Caco-2 (cell line): ENCODE results near the gene AFF1. TPM values are rescaled to one million over a fixed set of nuclear protein-coding genes. Genes with fewer than 3 reads are reported as not detected.

ENCODE experiments used
- BruUV-seq: library from RNA; stranded (reverse); fragments of 400-500 nt; replicated peaks from 2 replicates; lab custom pipeline; 2021; lab: Mats Ljungman, UMichigan
- CTCF ChIA-PET: fragments of 300-600 bp; sonication (Branson Sonifier 250); formaldehyde crosslinking; loops from one replicate; lab custom pipeline; 2022; ENCODE audit warnings: antibody characterized with exemption; lab: Charles Lee
- POLR2A ChIA-PET: fragments of 300-600 bp; sonication (Branson Sonifier 250); formaldehyde crosslinking; loops from one replicate; lab custom pipeline; 2022; ENCODE audit warnings: antibody characterized with exemption; lab: Charles Lee
- DNase-seq, 2 experiments: peaks; one replicate each; pipeline versions ENCODE4 v3.0.0 to v3.0.0-alpha.2; 2020 to 2022
- H3K27me3 ChIP-seq: replicated peaks from 2 replicates; pipeline ENCODE4 v1.6.0; 2011; ENCODE audit warnings: low read length; ENCODE audit not compliant: control insufficient read depth, insufficient read depth
- H3K36me3 ChIP-seq: 2 replicates; pipeline ENCODE4 v1.5.1; 2011; ENCODE audit warnings: low read length; ENCODE audit not compliant: control insufficient read depth, insufficient read depth
- H3K4me1 ChIP-seq: fragments of 250-450 bp; sonication (Bioruptor Pico); 2 replicates; pipeline ENCODE4 v1.5.1; 2020; ENCODE audit warnings: mild to moderate bottlenecking
- H3K4me3 ChIP-seq: 2 replicates; pipeline ENCODE4 v1.5.1; 2011; ENCODE audit warnings: low read depth, mild to moderate bottlenecking, control low read depth, low read length
- H3K9me3 ChIP-seq: fragments of 250-450 bp; sonication (Bioruptor Pico); 2 replicates; pipeline ENCODE4 v1.5.1; 2020; ENCODE audit warnings: mild to moderate bottlenecking, moderate library complexity
- H3K27ac Mint-ChIP-seq: one replicate; pipeline ENCODE4 v1.8.0; 2022; ENCODE audit warnings: mixed read lengths; ENCODE audit not compliant: unreplicated experiment
- H3K27me3 Mint-ChIP-seq: one replicate; pipeline ENCODE4 v1.8.0; 2022; ENCODE audit warnings: mixed read lengths; ENCODE audit not compliant: insufficient read depth, unreplicated experiment
- H3K36me3 Mint-ChIP-seq: one replicate; pipeline ENCODE4 v1.8.0; 2022; ENCODE audit warnings: mild to moderate bottlenecking, mixed read lengths; ENCODE audit not compliant: insufficient read depth, unreplicated experiment
- H3K4me1 Mint-ChIP-seq: one replicate; pipeline ENCODE4 v1.8.0; 2022; ENCODE audit warnings: low read depth, mixed read lengths; ENCODE audit not compliant: unreplicated experiment
- H3K4me3 Mint-ChIP-seq: one replicate; pipeline ENCODE4 v1.8.0; 2022; ENCODE audit warnings: mild to moderate bottlenecking, moderate library complexity, mixed read lengths; ENCODE audit not compliant: unreplicated experiment
- H3K9me3 Mint-ChIP-seq: one replicate; pipeline ENCODE4 v1.8.0; 2022; ENCODE audit warnings: mixed read lengths; ENCODE audit not compliant: unreplicated experiment
- intact Hi-C: fragments of 100-400 bp; cut with micrococcal nuclease; formaldehyde crosslinking; loops from one replicate; pipeline ENCODE4 v1.10.0; 2022; ENCODE audit not compliant: unreplicated experiment
- total RNA-seq: library from RNA; stranded (reverse); gene quantifications from 2 replicates; pipeline ENCODE4 v1.2.3, GENCODE V29; 2022
- TF ChIP-seq, protein P1 (sequence below), 2 experiments: fragments of 200-600 bp in 1 of 2; IDR thresholded peaks; 1 replicate in 1 of 2; 2 replicates in 1 of 2; pipeline versions ENCODE4 v1.5.1 to v1.8.0; 2011 to 2022; ENCODE audit warnings: antibody characterized with exemption in 1 of 2, control low read depth in 1 of 2, inconsistent platforms in 1 of 2, low read depth in 1 of 2, low read length in 1 of 2, mild to moderate bottlenecking in 1 of 2, moderate library complexity in 1 of 2; ENCODE audit not compliant: insufficient read depth in 1 of 2, severe bottlenecking in 1 of 2, unreplicated experiment in 1 of 2

The AFF1 gene
- total RNA-seq, 1 experiment from 2014 or later = 48.3 TPM

DNA sequence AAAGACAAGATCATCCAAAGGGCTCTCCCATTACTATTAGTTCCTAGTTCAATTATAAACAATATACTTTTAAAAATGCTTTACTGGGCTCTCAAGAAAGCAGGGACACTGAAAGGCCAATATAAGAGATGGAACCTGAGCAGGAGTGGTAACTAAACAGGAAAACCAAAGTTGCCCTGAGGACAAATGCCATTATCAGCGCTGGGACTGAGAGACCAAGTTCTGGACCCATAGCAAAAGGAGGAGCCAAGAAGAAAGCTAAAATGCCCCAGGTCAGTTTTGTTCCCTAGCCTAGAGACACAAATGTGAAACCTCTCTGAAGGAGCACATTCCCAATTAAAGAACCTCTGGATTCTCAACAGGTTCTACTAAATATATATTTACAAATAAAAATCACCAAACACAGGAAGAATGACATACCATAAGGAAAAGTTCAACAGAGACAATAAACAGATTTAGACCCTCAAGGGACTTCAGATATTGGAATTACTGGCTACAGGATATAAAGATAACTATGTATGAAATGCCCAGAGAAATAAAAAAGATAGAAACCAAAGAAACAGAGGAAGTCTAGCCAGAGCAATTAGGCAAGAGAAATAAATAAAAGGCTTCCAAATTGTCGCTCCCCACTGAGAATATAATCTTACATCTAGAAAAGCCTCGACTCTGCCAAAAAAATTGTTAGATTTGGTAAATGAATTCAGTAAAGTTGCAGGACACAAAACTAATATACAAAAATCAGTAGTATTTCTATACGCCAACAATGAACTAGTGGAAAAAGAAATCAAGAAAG, 218.5 kb downstream of the AFF1 start:
- H3K27ac Mint-ChIP-seq = no peak overlapping the region
- CTCF ChIA-PET = no interaction called here
- H3K4me3 Mint-ChIP-seq = no peak overlapping the region

DNA sequence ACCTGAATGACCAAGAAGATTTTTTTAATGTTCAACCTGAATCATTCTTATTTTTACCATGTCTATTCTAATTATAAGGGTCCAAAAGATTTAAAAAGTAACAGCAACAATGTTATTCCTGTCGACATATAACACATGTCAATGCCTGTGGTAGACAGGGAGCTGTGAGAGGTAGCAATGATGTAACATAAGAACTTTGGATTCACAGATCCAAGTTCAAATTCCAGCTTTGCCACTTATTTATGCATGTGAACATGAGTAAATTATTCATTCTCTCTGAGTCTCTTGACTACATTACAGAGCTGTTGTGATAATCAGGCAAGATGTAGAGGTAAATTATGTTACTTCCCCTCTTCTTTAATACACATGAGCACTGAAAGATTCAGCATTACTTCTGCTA, 231.1 kb downstream of the AFF1 start:
- H3K4me1 Mint-ChIP-seq = no peaks in the 10 kb centered on the region
- peaks cover 2% of the 10 kb centered on the region; the same call in 1 of the 2 replicates for H3K36me3 ChIP-seq
- ChIA-PET POLR2A (no interaction called here), CTCF (interaction anchor here (0.5 kb wide), 1 partner anchor 280 kb away, joined by 4 read pairs; no protein-coding TSS in a partner anchor)
- no peak overlapping the region for H3K27ac Mint-ChIP-seq
- no TSS peak for BruUV-seq
- TF ChIP-seq, protein P1, sequence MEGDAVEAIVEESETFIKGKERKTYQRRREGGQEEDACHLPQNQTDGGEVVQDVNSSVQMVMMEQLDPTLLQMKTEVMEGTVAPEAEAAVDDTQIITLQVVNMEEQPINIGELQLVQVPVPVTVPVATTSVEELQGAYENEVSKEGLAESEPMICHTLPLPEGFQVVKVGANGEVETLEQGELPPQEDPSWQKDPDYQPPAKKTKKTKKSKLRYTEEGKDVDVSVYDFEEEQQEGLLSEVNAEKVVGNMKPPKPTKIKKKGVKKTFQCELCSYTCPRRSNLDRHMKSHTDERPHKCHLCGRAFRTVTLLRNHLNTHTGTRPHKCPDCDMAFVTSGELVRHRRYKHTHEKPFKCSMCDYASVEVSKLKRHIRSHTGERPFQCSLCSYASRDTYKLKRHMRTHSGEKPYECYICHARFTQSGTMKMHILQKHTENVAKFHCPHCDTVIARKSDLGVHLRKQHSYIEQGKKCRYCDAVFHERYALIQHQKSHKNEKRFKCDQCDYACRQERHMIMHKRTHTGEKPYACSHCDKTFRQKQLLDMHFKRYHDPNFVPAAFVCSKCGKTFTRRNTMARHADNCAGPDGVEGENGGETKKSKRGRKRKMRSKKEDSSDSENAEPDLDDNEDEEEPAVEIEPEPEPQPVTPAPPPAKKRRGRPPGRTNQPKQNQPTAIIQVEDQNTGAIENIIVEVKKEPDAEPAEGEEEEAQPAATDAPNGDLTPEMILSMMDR (IDR thresholded peaks at IDR 0.05; ENCODE audit: insufficient read depth in 1 of 2, low read depth in 1 of 2, low read length in 1 of 2, severe bottlenecking in 1 of 2, unreplicated experiment in 1 of 2) = no peak
- H3K4me1 ChIP-seq = no peaks in the 10 kb centered on the region
- H3K4me3 ChIP-seq = no peak overlapping the region
- no peaks in the 10 kb centered on the region for H3K27me3 Mint-ChIP-seq
- intact Hi-C loops = no loop called here
- no peaks in the 10 kb centered on the region for H3K9me3 Mint-ChIP-seq
- no peaks in the 10 kb centered on the region for H3K9me3 ChIP-seq
- no peak for DNase-seq
- H3K4me3 Mint-ChIP-seq = no peak overlapping the region
- no peaks in the 10 kb centered on the region for H3K27me3 ChIP-seq
- peaks cover 34% of the 10 kb centered on the region for H3K36me3 Mint-ChIP-seq

More for the DNA sequence above, 218.5 kb downstream of the AFF1 start:
- POLR2A ChIA-PET = no interaction called here
- TF ChIP-seq, protein P1 (IDR thresholded peaks at IDR 0.05; ENCODE audit: insufficient read depth in 1 of 2, low read depth in 1 of 2, low read length in 1 of 2, severe bottlenecking in 1 of 2, unreplicated experiment in 1 of 2) = no peak
- Histone ChIP-seq H3K4me3 (no peak overlapping the region), H3K27me3 (no peaks in the 10 kb centered on the region), H3K36me3 (no peaks in the 10 kb centered on the region), H3K4me1 (peaks cover 8% of the 10 kb centered on the region), H3K9me3 (no peaks in the 10 kb centered on the region)
- Mint-ChIP-seq H3K27me3 (no peaks in the 10 kb centered on the region), H3K36me3 (peaks cover 21% of the 10 kb centered on the region), H3K9me3 (no peaks in the 10 kb centered on the region), H3K4me1 (peaks cover 31% of the 10 kb centered on the region)
- DNase-seq = no peak
- intact Hi-C loops = loop anchor here (5.0 kb wide), 1 partner anchor 314 kb away; no protein-coding TSS in a partner anchor
- no TSS peak for BruUV-seq

DNA sequence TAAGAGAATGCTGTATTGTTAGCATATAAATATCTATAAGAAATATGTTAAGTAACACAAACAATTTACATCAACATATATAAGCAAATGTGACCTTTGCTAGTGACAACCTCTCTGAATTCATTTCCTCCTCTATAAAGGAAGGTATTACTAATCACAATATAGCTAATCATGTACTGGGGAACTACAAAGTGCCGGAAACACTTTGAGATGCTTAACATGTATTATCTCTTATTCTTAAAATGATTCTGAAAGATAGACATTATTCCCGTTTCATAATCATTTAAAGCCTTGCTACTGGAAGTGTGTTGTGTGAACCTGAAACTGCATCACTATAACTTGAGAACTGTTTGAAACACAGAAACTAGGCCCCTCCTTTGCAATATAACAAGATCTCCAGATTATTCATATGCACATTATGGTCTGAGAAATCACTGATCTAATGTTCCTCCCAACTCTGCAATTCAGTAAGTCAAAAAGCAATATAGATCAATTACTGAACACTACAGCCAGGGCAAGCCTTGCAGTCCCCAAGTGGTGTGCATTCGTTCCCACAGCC, 231.6 kb downstream of the AFF1 start:
- Mint-ChIP-seq H3K9me3 (no peaks in the 10 kb centered on the region), H3K4me1 (no peaks in the 10 kb centered on the region), H3K4me3 (no peak overlapping the region), H3K36me3 (peaks cover 29% of the 10 kb centered on the region), H3K27me3 (no peaks in the 10 kb centered on the region), H3K27ac (no peak overlapping the region)
- H3K36me3 ChIP-seq = peaks cover 2% of the 10 kb centered on the region; the same call in 1 of the 2 replicates
- ChIA-PET POLR2A (no interaction called here), CTCF (interaction anchor here (0.5 kb wide), 1 partner anchor 279 kb away, joined by 4 read pairs; no protein-coding TSS in a partner anchor)
- H3K27me3 ChIP-seq = no peaks in the 10 kb centered on the region
- TF ChIP-seq, protein P1 (IDR thresholded peaks at IDR 0.05; ENCODE audit: insufficient read depth in 1 of 2, low read depth in 1 of 2, low read length in 1 of 2, severe bottlenecking in 1 of 2, unreplicated experiment in 1 of 2) = no peak
- intact Hi-C loops = no loop called here
- BruUV-seq = no TSS peak
- no peaks in the 10 kb centered on the region for H3K4me1 ChIP-seq
- H3K9me3 ChIP-seq = no peaks in the 10 kb centered on the region
- DNase-seq = no peak
- H3K4me3 ChIP-seq = no peak overlapping the region
